ENCODE results near the gene CHODL. TPM values are rescaled to one million over a fixed set of nuclear protein-coding genes. Genes with fewer than 3 reads are reported as not detected.

The CHODL gene
- not detected for total RNA-seq

GRCh38 chr21:18244671-18245463, at the start of gene CHODL:
Gene CHODL, plus strand, starts transcription at chr21:18244833. Its CDS starts 391 bp downstream, at chr21:18245224.
- Mint-ChIP-seq H3K36me3 (peaks cover 6% of the 10 kb centered on the region), H3K4me3 (no peak within 1 kb of the TSS), H3K4me1 (ENCODE audit: low read depth) (no peaks in the 10 kb centered on the region), H3K9me3 (no peaks in the 10 kb centered on the region), H3K27ac (no peak within 1 kb of the TSS), H3K27me3 (peaks cover 13% of the 10 kb centered on the region)
- no peak for DNase-seq
- intact Hi-C loops (cut with micrococcal nuclease), result no loop called here
- CTCF ChIA-PET, result no interaction called here
- POLR2A ChIA-PET, result no interaction called here

GRCh38 chr21:18204931-18205330, 39.7 kb upstream of the CHODL start:
- Mint-ChIP-seq H3K27me3 (no peaks in the 10 kb centered on the region), H3K9me3 (peaks cover 20% of the 10 kb centered on the region), H3K4me3 (no peak overlapping the region), H3K4me1 (ENCODE audit: low read depth) (no peaks in the 10 kb centered on the region), H3K27ac (no peak overlapping the region), H3K36me3 (no peaks in the 10 kb centered on the region)
- POLR2A ChIA-PET, result no interaction called here
- no peak for DNase-seq
- intact Hi-C loops (cut with micrococcal nuclease), result no loop called here
- CTCF ChIA-PET, result interaction anchor here (1.1 kb wide), 1 partner anchor 164 kb away, joined by 3 read pairs; no protein-coding TSS in a partner anchor

GRCh38 chr21:18218331-18218730, 26.3 kb upstream of the CHODL start:
- ChIA-PET CTCF (no interaction called here), POLR2A (no interaction called here)
- no peaks in the 10 kb centered on the region for H3K27me3 Mint-ChIP-seq
- no peaks in the 10 kb centered on the region for H3K4me1 Mint-ChIP-seq (ENCODE audit: low read depth)
- intact Hi-C loops (cut with micrococcal nuclease), result no loop called here
- H3K4me3 Mint-ChIP-seq, result no peak overlapping the region
- DNase-seq, result no peak
- peaks cover 55% of the 10 kb centered on the region for H3K9me3 Mint-ChIP-seq
- H3K27ac Mint-ChIP-seq, result no peak overlapping the region
- H3K36me3 Mint-ChIP-seq, result no peaks in the 10 kb centered on the region

- POLR2A ChIA-PET, result no interaction called here
- no peak for DNase-seq
- no peaks in the 10 kb centered on the region for H3K4me1 Mint-ChIP-seq (ENCODE audit: low read depth)
- no peak overlapping the region for H3K27ac Mint-ChIP-seq
- peaks cover 48% of the 10 kb centered on the region for H3K9me3 Mint-ChIP-seq
- CTCF ChIA-PET, result no interaction called here
- intact Hi-C loops (cut with micrococcal nuclease), result no loop called here
- H3K4me3 Mint-ChIP-seq, result no peak overlapping the region
- H3K27me3 Mint-ChIP-seq, result no peaks in the 10 kb centered on the region
- H3K36me3 Mint-ChIP-seq, result no peaks in the 10 kb centered on the region
Measured at GRCh38 chr21:18220498-18220897, 24.1 kb upstream of the CHODL start.

- intact Hi-C loops (cut with micrococcal nuclease), result no loop called here
- ChIA-PET CTCF (no interaction called here), POLR2A (no interaction called here)
- no peaks in the 10 kb centered on the region for H3K27me3 Mint-ChIP-seq
- H3K4me3 Mint-ChIP-seq, result no peak overlapping the region
- no peak for DNase-seq
- no peaks in the 10 kb centered on the region for H3K36me3 Mint-ChIP-seq
- peaks cover 36% of the 10 kb centered on the region for H3K9me3 Mint-ChIP-seq
- H3K27ac Mint-ChIP-seq, result no peak overlapping the region
- no peaks in the 10 kb centered on the region for H3K4me1 Mint-ChIP-seq (ENCODE audit: low read depth)
Measured at GRCh38 chr21:18222346-18222745, 22.3 kb upstream of the CHODL start.

- intact Hi-C loops (cut with micrococcal nuclease), result no loop called here
- ChIA-PET CTCF (no interaction called here), POLR2A (no interaction called here)
- Mint-ChIP-seq H3K4me1 (ENCODE audit: low read depth) (no peaks in the 10 kb centered on the region), H3K27ac (no peak overlapping the region), H3K36me3 (no peaks in the 10 kb centered on the region), H3K9me3 (no peaks in the 10 kb centered on the region), H3K27me3 (no peaks in the 10 kb centered on the region), H3K4me3 (no peak overlapping the region)
- DNase-seq, result no peak
Measured at GRCh38 chr21:18228060-18228739, 16.4 kb upstream of the CHODL start.

GRCh38 chr21:18235545-18235944, 9.1 kb upstream of the CHODL start:
- Mint-ChIP-seq H3K4me3 (no peak overlapping the region), H3K9me3 (peaks cover 2% of the 10 kb centered on the region), H3K27ac (no peak overlapping the region), H3K36me3 (no peaks in the 10 kb centered on the region), H3K4me1 (ENCODE audit: low read depth) (no peaks in the 10 kb centered on the region), H3K27me3 (no peaks in the 10 kb centered on the region)
- intact Hi-C loops (cut with micrococcal nuclease), result no loop called here
- ChIA-PET POLR2A (no interaction called here), CTCF (no interaction called here)
- DNase-seq, result no peak

- CTCF ChIA-PET, result no interaction called here
- intact Hi-C loops (cut with micrococcal nuclease), result no loop called here
- H3K27me3 Mint-ChIP-seq, result peaks cover 13% of the 10 kb centered on the region
Measured at GRCh38 chr21:18245464-18245967, 883 bp downstream of the CHODL start.

GRCh38 chr21:18248171-18248570, 3.5 kb downstream of the CHODL start:
- Mint-ChIP-seq H3K4me3 (no peak overlapping the region), H3K9me3 (no peaks in the 10 kb centered on the region), H3K4me1 (ENCODE audit: low read depth) (no peaks in the 10 kb centered on the region), H3K27ac (no peak overlapping the region), H3K27me3 (peaks cover 13% of the 10 kb centered on the region), H3K36me3 (peaks cover 6% of the 10 kb centered on the region)
- intact Hi-C loops (cut with micrococcal nuclease), result no loop called here
- no peak for DNase-seq
- ChIA-PET CTCF (no interaction called here), POLR2A (no interaction called here)

More at GRCh38 chr21:18245464-18245967, 883 bp downstream of the CHODL start:
- no peaks in the 10 kb centered on the region for H3K9me3 Mint-ChIP-seq
- H3K36me3 Mint-ChIP-seq, result peaks cover 6% of the 10 kb centered on the region
- H3K4me3 Mint-ChIP-seq, result no peak overlapping the region
- POLR2A ChIA-PET, result no interaction called here
- DNase-seq, result no peak
- H3K4me1 Mint-ChIP-seq (ENCODE audit: low read depth), result no peaks in the 10 kb centered on the region
- H3K27ac Mint-ChIP-seq, result no peak overlapping the region

GRCh38 chr21:18249672-18250071, 5.0 kb downstream of the CHODL start:
- Mint-ChIP-seq H3K9me3 (no peaks in the 10 kb centered on the region), H3K4me1 (ENCODE audit: low read depth) (no peaks in the 10 kb centered on the region), H3K36me3 (peaks cover 4% of the 10 kb centered on the region), H3K27ac (no peak overlapping the region), H3K4me3 (no peak overlapping the region), H3K27me3 (peaks cover 8% of the 10 kb centered on the region)
- no peak for DNase-seq
- intact Hi-C loops (cut with micrococcal nuclease), result no loop called here
- ChIA-PET POLR2A (no interaction called here), CTCF (no interaction called here)

- Mint-ChIP-seq H3K4me3 (no peak overlapping the region), H3K4me1 (ENCODE audit: low read depth) (no peaks in the 10 kb centered on the region), H3K36me3 (peaks cover under 1% of the 10 kb centered on the region), H3K9me3 (no peaks in the 10 kb centered on the region), H3K27ac (no peak overlapping the region), H3K27me3 (peaks cover under 1% of the 10 kb centered on the region)
- intact Hi-C loops (cut with micrococcal nuclease), result no loop called here
- no peak for DNase-seq
- ChIA-PET CTCF (no interaction called here), POLR2A (no interaction called here)
Measured at GRCh38 chr21:18251065-18251464, 6.4 kb downstream of the CHODL start.

- no peak overlapping the region for H3K27ac Mint-ChIP-seq
- intact Hi-C loops (cut with micrococcal nuclease), result no loop called here
- H3K36me3 Mint-ChIP-seq, result no peaks in the 10 kb centered on the region
- ChIA-PET POLR2A (no interaction called here), CTCF (interaction anchor here (1.5 kb wide), 1 partner anchor 327 kb away, joined by 3 read pairs; no protein-coding TSS in a partner anchor)
- H3K9me3 Mint-ChIP-seq, result no peaks in the 10 kb centered on the region
- H3K4me1 Mint-ChIP-seq (ENCODE audit: low read depth), result no peaks in the 10 kb centered on the region
- no peak overlapping the region for H3K4me3 Mint-ChIP-seq
- H3K27me3 Mint-ChIP-seq, result no peaks in the 10 kb centered on the region
- DNase-seq, result no peak
Measured at GRCh38 chr21:18252256-18252655, 7.6 kb downstream of the CHODL start.

- Mint-ChIP-seq H3K36me3 (no peaks in the 10 kb centered on the region), H3K4me1 (ENCODE audit: low read depth) (no peaks in the 10 kb centered on the region), H3K27me3 (no peaks in the 10 kb centered on the region), H3K27ac (no peak overlapping the region), H3K9me3 (no peaks in the 10 kb centered on the region), H3K4me3 (no peak overlapping the region)
- CTCF ChIA-PET, result interaction anchor here (1.5 kb wide), 1 partner anchor 327 kb away, joined by 3 read pairs; no protein-coding TSS in a partner anchor
- no peak for DNase-seq
- POLR2A ChIA-PET, result no interaction called here
- intact Hi-C loops (cut with micrococcal nuclease), result no loop called here
Measured at GRCh38 chr21:18252680-18253079, 8.0 kb downstream of the CHODL start.
